ENCODE data around the gene HRH1.
A peak's percentile ranks its signal among the peaks of the same experiment; 100 is the strongest.
"Not testable (repeated sequence)": the region's sequence is repeated elsewhere in the genome, so short reads cannot be mapped to it uniquely, and the experiment has no call there.

Gene HRH1, protein sequence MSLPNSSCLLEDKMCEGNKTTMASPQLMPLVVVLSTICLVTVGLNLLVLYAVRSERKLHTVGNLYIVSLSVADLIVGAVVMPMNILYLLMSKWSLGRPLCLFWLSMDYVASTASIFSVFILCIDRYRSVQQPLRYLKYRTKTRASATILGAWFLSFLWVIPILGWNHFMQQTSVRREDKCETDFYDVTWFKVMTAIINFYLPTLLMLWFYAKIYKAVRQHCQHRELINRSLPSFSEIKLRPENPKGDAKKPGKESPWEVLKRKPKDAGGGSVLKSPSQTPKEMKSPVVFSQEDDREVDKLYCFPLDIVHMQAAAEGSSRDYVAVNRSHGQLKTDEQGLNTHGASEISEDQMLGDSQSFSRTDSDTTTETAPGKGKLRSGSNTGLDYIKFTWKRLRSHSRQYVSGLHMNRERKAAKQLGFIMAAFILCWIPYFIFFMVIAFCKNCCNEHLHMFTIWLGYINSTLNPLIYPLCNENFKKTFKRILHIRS

DNA sequence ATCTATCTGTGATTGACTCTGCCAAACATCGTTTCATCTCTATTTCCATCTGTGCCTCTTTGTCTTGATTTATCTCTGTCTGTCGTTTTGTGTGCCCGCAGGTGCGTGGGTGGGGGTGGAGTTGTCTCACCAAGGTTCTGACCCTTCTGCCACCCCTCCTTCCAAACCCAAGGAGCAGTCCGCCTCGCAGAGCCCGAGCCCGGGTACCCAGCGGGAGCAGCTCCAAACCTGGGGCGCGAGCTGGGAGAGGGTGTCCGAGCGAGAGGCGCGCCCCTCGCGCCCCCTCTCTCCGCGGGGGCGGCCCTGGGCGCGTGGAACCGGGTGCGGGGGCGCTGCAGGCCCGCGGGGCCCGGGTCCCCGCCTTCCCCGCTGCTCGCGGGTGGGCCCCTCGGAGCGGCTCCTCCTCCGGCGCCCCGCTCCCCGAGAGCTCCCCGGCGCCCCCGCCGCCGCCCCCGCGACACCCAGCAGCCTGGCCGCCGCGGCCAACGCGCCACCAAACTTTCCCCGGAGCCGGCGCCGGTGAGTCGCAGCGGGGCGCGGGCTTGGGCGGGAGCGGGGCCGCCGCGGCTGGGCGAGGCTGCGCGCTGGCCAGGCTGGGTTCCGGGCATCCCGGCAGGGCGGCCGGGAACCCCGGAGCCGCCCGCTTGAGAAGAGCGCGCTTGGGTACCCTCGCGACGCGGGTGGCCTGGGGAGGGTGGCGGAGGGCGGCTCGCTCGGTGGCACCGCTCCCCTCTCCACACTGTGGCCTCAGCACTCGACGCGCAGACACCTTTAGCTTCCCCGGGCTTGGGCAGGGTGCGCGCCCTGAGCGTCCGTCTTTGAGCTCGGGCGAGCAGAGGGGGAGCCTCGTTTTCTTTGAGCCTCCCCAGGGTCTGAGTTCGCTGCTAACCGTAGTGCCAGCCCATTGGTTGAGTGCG is at the start of gene HRH1:
Gene HRH1 (plus strand): TSS at position 458 of the 917 bp plus-strand sequence. CDS start 104,545 bp downstream, outside the sequence.
- Histone ChIP-seq H3K27me3 (ENCODE audit: control insufficient read depth, insufficient read depth, low read length) (peaks cover 56% of the 10 kb centered on the region), H3K9ac (ENCODE audit: low read length) (no peak within 1 kb of the TSS), H3K9me3 (ENCODE audit: control insufficient read depth, low read depth, low read length) (no peaks in the 10 kb centered on the region), H3K4me1 (ENCODE audit: control insufficient read depth, low read depth, low read length) (no peaks in the 10 kb centered on the region), H3K36me3 (ENCODE audit: control insufficient read depth, low read depth, low read length) (no peaks in the 10 kb centered on the region), H3K4me3 (ENCODE audit: low read length) (peak within 1 kb of the TSS; percentile 46), H3K27ac (ENCODE audit: low read length) (no peak within 1 kb of the TSS)

DNA sequence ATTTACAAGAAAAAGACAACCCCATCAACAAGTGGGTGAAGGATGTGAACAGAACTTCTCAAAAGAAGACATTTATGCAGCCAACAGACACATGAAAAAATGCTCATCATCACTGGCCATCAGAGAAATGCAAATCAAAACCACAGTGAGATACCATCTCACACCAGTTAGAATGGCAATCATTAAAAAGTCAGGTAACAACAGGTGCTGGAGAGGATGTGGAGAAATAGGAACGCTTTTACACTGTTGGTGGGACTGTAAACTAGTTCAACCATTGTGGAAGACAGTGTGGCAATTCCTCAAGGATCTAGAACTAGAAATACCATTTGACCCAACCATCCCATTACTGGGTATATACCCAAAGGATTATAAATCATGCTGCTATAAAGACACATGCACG is 41.0 kb upstream of the HRH1 start:
- not testable (repeated sequence) for H3K36me3 ChIP-seq (ENCODE audit: control insufficient read depth, low read depth, low read length); H3K9me3 ChIP-seq (ENCODE audit: control insufficient read depth, low read depth, low read length); H3K27me3 ChIP-seq (ENCODE audit: control insufficient read depth, insufficient read depth, low read length); H3K4me1 ChIP-seq (ENCODE audit: control insufficient read depth, low read depth, low read length); H3K4me3 ChIP-seq (ENCODE audit: low read length); H3K27ac ChIP-seq (ENCODE audit: low read length); H3K9ac ChIP-seq (ENCODE audit: low read length)

DNA sequence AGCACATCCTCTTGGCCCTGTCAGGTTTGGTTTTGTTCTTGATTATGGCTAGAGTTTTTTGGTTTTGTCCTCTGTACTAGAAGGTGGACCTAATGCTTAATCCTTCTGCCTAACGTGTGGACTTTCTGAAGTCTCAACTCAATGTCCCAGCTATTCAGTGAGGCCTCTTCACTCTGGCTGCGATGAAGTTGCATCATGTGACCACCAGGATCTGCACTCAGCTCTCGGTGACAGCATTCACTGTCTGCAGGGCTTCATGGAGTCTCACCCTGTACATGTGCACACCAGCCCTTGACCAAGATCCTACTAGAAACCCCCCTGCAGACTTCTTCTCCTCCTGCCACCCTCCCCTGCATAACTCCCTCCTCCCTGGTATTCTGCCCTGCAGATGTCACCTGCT is 38.7 kb upstream of the HRH1 start:
- Histone ChIP-seq H3K9ac (ENCODE audit: low read length) (no peak overlapping the region), H3K36me3 (ENCODE audit: control insufficient read depth, low read depth, low read length) (no peaks in the 10 kb centered on the region), H3K4me1 (ENCODE audit: control insufficient read depth, low read depth, low read length) (no peaks in the 10 kb centered on the region), H3K27ac (ENCODE audit: low read length) (no peak overlapping the region), H3K9me3 (ENCODE audit: control insufficient read depth, low read depth, low read length) (no peaks in the 10 kb centered on the region), H3K4me3 (ENCODE audit: low read length) (no peak overlapping the region), H3K27me3 (ENCODE audit: control insufficient read depth, insufficient read depth, low read length) (no peaks in the 10 kb centered on the region)

DNA sequence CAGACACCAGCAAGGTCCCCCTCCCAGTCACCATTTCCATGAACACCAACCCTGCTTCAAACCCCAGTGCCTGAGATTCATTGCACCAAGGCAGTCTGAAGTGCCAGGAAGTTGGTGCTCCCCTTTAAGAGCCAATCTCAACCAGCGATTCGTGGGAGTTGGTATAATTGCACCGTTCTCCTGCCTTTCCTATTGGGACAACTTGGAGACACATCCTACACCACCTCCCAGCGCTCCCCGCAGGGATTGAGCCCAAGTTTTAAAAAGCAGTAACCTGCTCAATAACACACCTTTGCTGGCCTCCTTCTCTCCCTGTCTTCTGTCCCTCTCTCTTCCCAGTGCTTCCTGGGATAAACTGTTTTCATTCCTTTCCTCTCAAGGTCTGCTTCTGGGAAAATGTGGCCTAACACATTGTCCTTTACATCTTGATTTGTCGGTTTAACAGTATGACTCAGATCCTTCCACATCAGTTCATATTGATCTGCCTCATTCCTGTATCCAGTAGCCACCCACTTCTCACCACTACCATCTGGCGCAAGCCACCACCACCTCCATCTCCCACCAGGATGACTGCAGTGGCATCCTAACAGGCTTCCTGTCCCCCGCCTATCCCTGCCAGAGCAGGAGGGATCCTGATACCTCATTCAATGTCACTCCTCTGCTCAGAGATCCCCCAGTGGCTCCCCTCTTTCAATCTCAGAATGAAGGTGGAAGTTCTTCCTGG is 37.8 kb upstream of the HRH1 start:
- Histone ChIP-seq H3K27me3 (ENCODE audit: control insufficient read depth, insufficient read depth, low read length) (no peaks in the 10 kb centered on the region), H3K36me3 (ENCODE audit: control insufficient read depth, low read depth, low read length) (no peaks in the 10 kb centered on the region), H3K9me3 (ENCODE audit: control insufficient read depth, low read depth, low read length) (no peaks in the 10 kb centered on the region), H3K9ac (ENCODE audit: low read length) (no peak overlapping the region), H3K27ac (ENCODE audit: low read length) (no peak overlapping the region), H3K4me1 (ENCODE audit: control insufficient read depth, low read depth, low read length) (no peaks in the 10 kb centered on the region), H3K4me3 (ENCODE audit: low read length) (no peak overlapping the region)

DNA sequence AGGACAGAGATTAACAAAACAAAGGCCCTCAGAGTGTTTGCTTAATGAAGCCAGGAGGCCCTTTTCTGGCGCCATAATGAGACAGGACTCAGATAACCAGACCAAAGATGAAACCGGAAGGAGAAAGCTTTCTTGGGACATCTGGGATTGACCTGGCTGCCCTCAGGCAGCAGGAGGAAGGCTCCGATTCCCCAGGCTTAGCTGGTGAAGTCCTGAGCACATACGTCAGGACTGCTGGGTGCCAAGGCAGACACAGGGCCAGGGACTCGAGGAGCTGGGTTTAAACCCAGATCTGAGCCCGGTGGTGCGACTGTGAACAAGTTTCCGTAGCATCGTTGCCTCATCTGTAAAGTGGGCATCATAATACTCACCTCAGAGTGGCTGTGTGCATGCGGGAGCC is 36.7 kb upstream of the HRH1 start:
- Histone ChIP-seq H3K4me1 (ENCODE audit: control insufficient read depth, low read depth, low read length) (no peaks in the 10 kb centered on the region), H3K9me3 (ENCODE audit: control insufficient read depth, low read depth, low read length) (no peaks in the 10 kb centered on the region), H3K9ac (ENCODE audit: low read length) (no peak overlapping the region), H3K36me3 (ENCODE audit: control insufficient read depth, low read depth, low read length) (no peaks in the 10 kb centered on the region), H3K27ac (ENCODE audit: low read length) (no peak overlapping the region), H3K27me3 (ENCODE audit: control insufficient read depth, insufficient read depth, low read length) (no peaks in the 10 kb centered on the region), H3K4me3 (ENCODE audit: low read length) (no peak overlapping the region)

DNA sequence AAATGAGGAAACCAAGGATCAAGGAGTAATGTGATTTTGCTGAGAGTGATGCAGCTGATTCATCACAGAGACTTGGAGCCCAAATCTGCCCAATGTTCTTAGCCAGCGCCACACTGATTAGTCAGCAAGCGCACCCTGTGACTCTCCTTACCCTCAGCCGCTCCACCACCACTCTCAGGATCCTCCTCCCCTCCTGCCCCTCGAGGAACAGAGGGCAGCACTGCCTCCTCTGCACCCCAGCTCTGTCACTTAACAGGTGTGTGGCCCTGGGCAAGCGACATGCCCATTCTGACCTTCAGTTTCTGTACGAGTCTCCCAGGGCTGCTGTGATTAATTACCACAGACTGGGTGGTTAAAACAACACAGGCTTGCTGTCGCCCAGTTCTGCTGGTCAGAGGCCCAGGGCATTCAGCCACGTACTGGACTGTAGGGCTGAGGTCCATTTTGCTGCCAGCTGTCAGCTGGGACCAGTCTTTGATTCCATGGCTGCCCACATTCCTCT is 36.1 kb upstream of the HRH1 start:
- Histone ChIP-seq H3K27me3 (ENCODE audit: control insufficient read depth, insufficient read depth, low read length) (no peaks in the 10 kb centered on the region), H3K9me3 (ENCODE audit: control insufficient read depth, low read depth, low read length) (no peaks in the 10 kb centered on the region), H3K9ac (ENCODE audit: low read length) (no peak overlapping the region), H3K36me3 (ENCODE audit: control insufficient read depth, low read depth, low read length) (no peaks in the 10 kb centered on the region), H3K27ac (ENCODE audit: low read length) (no peak overlapping the region), H3K4me3 (ENCODE audit: low read length) (no peak overlapping the region), H3K4me1 (ENCODE audit: control insufficient read depth, low read depth, low read length) (no peaks in the 10 kb centered on the region)

DNA sequence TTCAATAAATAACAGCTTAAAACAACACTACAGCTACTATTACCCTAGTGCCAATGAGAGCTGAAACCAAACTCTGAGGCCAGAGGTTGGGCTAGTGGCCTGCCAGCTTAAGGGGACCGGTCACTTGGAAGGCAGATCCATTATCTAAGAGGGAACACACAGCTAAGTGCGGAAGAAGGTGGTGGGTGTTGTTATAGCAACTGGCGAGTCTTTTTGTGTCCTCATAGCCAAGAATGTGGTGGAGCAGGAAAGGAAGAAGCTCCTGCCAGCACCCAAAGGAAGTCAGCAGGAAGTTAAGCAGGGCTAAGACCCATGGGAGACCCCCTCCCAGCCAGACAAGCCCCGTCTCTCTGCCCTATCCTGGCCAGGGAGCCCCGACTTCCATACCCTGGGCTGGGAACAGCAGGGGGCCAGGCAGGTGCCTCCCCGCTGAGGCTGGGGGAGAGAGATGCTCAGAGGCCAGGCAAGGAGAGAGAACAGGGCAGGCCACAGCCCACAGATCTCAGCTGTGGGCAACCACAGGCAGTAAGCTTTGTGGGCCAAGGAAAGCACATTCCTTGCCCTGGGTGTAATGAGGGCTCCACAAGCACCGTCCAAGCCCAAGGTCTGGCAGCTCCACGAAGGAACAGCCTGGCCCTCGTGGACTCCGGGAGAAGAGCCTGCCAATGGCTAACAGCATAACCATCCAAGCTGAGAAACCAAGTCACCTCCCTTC is 34.0 kb upstream of the HRH1 start:
- no peaks in the 10 kb centered on the region for H3K27me3 ChIP-seq (ENCODE audit: control insufficient read depth, insufficient read depth, low read length)
- H3K9ac ChIP-seq (ENCODE audit: low read length) = no peak overlapping the region
- H3K4me3 ChIP-seq (ENCODE audit: low read length) = no peak overlapping the region
- no peak overlapping the region for H3K27ac ChIP-seq (ENCODE audit: low read length)
- no peaks in the 10 kb centered on the region for H3K4me1 ChIP-seq (ENCODE audit: control insufficient read depth, low read depth, low read length)
- no peaks in the 10 kb centered on the region for H3K9me3 ChIP-seq (ENCODE audit: control insufficient read depth, low read depth, low read length)
- H3K36me3 ChIP-seq (ENCODE audit: control insufficient read depth, low read depth, low read length) = no peaks in the 10 kb centered on the region

DNA sequence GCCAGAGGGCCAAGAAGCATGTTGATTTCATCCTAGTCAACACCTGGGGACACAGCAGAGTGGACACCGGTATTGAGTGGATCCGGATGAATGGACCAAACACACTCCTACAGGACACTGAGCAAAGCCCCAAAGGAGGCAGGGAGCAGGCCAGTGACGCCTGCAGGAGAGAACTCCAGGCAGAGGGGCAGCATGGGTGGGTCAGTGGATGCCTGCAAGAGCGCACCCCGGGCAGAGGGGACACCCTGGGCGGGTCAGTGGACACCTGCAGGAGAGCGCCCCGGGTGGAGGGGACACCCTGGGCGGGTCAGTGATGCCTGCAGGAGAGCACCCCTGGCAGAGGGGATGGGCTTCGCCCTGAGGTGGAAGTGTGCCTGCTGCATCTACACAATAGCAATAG is 27.6 kb upstream of the HRH1 start:
- Histone ChIP-seq H3K27ac (ENCODE audit: low read length) (no peak overlapping the region), H3K9ac (ENCODE audit: low read length) (no peak overlapping the region), H3K4me3 (ENCODE audit: low read length) (no peak overlapping the region), H3K36me3 (ENCODE audit: control insufficient read depth, low read depth, low read length) (no peaks in the 10 kb centered on the region), H3K9me3 (ENCODE audit: control insufficient read depth, low read depth, low read length) (no peaks in the 10 kb centered on the region), H3K27me3 (ENCODE audit: control insufficient read depth, insufficient read depth, low read length) (no peaks in the 10 kb centered on the region), H3K4me1 (ENCODE audit: control insufficient read depth, low read depth, low read length) (no peaks in the 10 kb centered on the region)

DNA sequence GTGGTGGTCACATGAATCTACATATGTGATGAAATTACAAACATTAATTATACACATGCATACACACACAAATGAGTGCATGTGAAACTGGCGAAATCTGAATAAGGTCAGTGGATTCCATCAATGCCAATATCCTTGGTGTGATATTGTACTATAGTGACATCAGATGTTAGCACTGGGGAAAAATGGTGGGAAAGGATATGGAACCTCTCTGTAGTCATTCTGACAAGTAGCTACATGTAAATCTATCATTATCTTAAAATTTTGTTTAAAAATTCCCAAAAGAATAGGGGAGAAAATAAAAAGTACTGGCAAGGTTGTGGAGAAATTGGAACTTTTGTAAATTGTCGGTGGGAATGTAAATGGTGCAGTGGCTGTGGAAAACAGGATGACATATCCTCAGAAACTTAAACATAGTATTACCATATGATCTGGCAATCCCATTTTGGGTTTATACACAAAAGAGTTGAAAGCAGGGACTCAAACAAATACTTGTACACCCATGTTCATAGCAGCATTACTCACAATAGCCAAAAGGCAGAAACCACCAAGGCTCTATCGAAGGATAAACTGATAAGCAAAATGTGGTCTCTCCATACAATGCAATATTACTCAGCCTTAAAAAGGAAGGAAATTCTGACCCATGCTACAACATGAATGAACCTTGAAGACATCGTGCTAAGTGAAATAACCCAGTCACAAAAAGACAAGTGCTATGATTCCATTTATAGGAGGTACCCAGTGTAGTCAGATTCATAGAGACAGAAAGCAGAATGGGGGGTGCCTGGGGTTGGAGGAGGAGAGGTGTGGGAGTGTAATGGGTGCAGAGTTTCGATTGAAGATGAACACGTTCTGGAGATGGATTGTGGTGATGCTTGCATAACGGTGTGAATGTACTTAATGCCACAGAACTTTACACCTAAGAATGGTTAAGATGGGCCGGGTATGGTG is 25.3 kb upstream of the HRH1 start:
- Histone ChIP-seq H3K9me3 (ENCODE audit: control insufficient read depth, low read depth, low read length) (no peaks in the 10 kb centered on the region), H3K9ac (ENCODE audit: low read length) (no peak overlapping the region), H3K27me3 (ENCODE audit: control insufficient read depth, insufficient read depth, low read length) (no peaks in the 10 kb centered on the region), H3K4me1 (ENCODE audit: control insufficient read depth, low read depth, low read length) (no peaks in the 10 kb centered on the region), H3K36me3 (ENCODE audit: control insufficient read depth, low read depth, low read length) (no peaks in the 10 kb centered on the region), H3K4me3 (ENCODE audit: low read length) (no peak overlapping the region), H3K27ac (ENCODE audit: low read length) (no peak overlapping the region)

DNA sequence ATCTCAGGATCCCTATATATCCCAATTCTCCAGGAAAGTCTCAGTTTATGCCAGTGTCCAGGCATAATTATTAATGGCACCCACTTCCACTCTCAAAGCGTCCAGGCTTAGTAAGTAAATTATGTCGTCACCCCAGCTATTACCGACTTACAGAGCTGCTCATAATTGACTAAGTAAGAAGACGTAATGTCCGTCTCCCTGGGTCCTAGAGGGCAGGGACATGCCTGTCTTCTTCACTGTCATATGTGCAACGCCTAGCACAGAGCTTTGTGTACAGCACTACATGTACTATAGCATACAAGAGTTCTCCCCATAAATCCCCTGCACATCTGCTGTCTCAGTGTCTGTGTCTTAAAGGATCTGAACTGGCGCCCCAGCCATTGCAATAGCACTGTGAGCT is 23.9 kb upstream of the HRH1 start:
- H3K27ac ChIP-seq (ENCODE audit: low read length) = no peak overlapping the region
- H3K4me1 ChIP-seq (ENCODE audit: control insufficient read depth, low read depth, low read length) = no peaks in the 10 kb centered on the region
- H3K9ac ChIP-seq (ENCODE audit: low read length) = no peak overlapping the region
- H3K9me3 ChIP-seq (ENCODE audit: control insufficient read depth, low read depth, low read length) = no peaks in the 10 kb centered on the region
- H3K36me3 ChIP-seq (ENCODE audit: control insufficient read depth, low read depth, low read length) = no peaks in the 10 kb centered on the region
- H3K27me3 ChIP-seq (ENCODE audit: control insufficient read depth, insufficient read depth, low read length) = no peaks in the 10 kb centered on the region
- H3K4me3 ChIP-seq (ENCODE audit: low read length) = no peak overlapping the region

Data from iPS-18a (cell line).